Measurements from ENCODE around the gene MPP4. TPM values are rescaled to one million over a fixed set of nuclear protein-coding genes. Genes with fewer than 3 reads are reported as not detected.

The MPP4 gene
- total RNA-seq, 1 experiment from 2014 or later = not detected

DNA sequence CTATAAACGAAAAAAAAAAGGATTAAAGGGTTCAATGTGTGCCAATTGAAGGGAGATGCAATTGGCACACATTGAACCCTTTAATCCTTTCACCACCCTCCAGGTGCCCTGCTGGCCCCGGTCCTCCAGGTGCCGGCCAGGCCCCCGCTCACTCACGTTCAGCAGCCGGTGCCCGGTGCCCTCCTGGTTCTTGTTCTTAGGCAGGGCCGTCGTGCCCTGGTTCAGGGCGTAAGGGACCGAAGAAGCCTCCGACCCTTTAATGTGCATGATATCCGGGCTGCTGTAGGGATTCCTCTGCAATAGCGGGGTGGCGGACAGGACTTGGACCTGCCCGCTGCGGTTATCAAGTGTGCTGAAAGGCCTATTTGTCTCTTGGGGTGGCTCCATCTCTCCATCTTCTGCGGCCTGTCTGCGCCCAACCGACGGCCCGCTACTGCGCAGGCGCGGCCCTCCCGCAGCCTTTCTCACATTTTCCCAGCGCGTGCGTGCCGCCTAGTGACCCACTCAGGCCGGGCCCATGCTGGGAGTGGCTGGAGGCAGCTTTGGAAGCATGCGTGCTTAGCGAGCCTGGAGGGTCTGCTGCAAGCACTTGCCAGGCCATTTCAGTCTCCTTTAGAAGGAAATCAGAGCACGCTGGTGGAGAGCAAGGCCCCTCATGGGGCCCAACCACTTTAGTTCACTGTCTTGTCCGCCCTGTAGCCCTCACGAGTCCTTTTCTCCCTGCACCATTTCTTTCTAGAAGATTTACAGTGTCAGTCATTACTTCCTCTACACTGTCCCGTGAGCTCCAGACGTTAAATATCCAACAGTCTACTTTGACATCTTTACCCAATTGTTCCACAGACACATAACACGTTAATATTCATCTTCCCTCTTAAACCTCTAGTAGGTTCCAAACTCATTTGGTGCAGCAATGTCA, 79.4 kb downstream of the MPP4 start:
- intact Hi-C loops (cut with micrococcal nuclease; ENCODE audit: unreplicated experiment) = no loop called here
- POLR2A ChIA-PET = no interaction called here
- CTCF ChIA-PET = no interaction called here
- BruUV-seq (replicated peaks) = no TSS peak
- Histone ChIP-seq H3K27me3 (ENCODE audit: control insufficient read depth, insufficient read depth, low read length) (no peaks in the 10 kb centered on the region), H3K4me1 (ENCODE audit: control insufficient read depth, insufficient read depth, low read length) (no peaks in the 10 kb centered on the region), H3K4me3 (ENCODE audit: low read depth in 2 of 2, low read length in 2 of 2) (no peak overlapping the region), H3K36me3 (ENCODE audit: control insufficient read depth, insufficient read depth, low read length) (0 out of 2 replicates have a peak, but pooled peaks cover 1% of the 10 kb centered on the region), H3K27ac (ENCODE audit: low read length) (no peak overlapping the region), H3K9me3 (ENCODE audit: control insufficient read depth, insufficient read depth, low read depth, low read length) (no peaks in the 10 kb centered on the region)
- ATAC-seq (no peak), DNase-seq (ENCODE audit: low read depth, low spot score) (no peak)
- TF ChIP-seq TCF7L2 (IDR thresholded peaks at IDR 0.05; ENCODE audit: low read depth, low read length) (no peak), POLR2AphosphoS5 (IDR thresholded peaks at IDR 0.05; ENCODE audit: low read depth, low read length) (no peak)
- TF ChIP-seq, protein P1, sequence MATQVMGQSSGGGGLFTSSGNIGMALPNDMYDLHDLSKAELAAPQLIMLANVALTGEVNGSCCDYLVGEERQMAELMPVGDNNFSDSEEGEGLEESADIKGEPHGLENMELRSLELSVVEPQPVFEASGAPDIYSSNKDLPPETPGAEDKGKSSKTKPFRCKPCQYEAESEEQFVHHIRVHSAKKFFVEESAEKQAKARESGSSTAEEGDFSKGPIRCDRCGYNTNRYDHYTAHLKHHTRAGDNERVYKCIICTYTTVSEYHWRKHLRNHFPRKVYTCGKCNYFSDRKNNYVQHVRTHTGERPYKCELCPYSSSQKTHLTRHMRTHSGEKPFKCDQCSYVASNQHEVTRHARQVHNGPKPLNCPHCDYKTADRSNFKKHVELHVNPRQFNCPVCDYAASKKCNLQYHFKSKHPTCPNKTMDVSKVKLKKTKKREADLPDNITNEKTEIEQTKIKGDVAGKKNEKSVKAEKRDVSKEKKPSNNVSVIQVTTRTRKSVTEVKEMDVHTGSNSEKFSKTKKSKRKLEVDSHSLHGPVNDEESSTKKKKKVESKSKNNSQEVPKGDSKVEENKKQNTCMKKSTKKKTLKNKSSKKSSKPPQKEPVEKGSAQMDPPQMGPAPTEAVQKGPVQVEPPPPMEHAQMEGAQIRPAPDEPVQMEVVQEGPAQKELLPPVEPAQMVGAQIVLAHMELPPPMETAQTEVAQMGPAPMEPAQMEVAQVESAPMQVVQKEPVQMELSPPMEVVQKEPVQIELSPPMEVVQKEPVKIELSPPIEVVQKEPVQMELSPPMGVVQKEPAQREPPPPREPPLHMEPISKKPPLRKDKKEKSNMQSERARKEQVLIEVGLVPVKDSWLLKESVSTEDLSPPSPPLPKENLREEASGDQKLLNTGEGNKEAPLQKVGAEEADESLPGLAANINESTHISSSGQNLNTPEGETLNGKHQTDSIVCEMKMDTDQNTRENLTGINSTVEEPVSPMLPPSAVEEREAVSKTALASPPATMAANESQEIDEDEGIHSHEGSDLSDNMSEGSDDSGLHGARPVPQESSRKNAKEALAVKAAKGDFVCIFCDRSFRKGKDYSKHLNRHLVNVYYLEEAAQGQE (IDR thresholded peaks at IDR 0.05; ENCODE audit: insufficient read depth in 1 of 2, low read depth in 2 of 2, low read length in 1 of 2) = no peak
- TF ChIP-seq, protein P2, sequence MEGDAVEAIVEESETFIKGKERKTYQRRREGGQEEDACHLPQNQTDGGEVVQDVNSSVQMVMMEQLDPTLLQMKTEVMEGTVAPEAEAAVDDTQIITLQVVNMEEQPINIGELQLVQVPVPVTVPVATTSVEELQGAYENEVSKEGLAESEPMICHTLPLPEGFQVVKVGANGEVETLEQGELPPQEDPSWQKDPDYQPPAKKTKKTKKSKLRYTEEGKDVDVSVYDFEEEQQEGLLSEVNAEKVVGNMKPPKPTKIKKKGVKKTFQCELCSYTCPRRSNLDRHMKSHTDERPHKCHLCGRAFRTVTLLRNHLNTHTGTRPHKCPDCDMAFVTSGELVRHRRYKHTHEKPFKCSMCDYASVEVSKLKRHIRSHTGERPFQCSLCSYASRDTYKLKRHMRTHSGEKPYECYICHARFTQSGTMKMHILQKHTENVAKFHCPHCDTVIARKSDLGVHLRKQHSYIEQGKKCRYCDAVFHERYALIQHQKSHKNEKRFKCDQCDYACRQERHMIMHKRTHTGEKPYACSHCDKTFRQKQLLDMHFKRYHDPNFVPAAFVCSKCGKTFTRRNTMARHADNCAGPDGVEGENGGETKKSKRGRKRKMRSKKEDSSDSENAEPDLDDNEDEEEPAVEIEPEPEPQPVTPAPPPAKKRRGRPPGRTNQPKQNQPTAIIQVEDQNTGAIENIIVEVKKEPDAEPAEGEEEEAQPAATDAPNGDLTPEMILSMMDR (IDR thresholded peaks at IDR 0.05) = no peak
- in situ Hi-C loops (cut with HindIII; ENCODE audit: low pct_unique_long_range_greater_than_20kb, low sequenced_read_pairs) = no loop called here

DNA sequence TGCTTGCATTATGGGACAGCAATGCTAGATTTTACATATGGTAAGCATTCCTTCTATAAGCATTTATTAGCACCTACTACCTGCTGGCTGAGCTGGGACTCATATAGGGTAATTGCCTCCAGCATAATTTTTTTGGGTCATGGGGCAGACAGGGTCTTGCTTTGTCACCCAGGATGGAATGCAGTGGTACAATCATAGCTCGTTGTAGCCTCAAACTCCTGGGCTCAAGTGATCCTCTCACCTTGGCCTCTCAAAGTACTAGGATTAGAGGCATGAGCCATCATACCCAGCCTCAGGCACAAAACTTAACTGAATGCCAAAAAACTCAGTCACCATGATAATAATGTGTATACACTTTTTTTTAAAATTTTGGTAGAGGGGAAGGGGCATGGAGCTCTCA, 90.4 kb downstream of the MPP4 start:
- in situ Hi-C loops (cut with HindIII; ENCODE audit: low pct_unique_long_range_greater_than_20kb, low sequenced_read_pairs) = no loop called here
- DNase-seq (ENCODE audit: low read depth, low spot score) = no peak
- no peaks in the 10 kb centered on the region for H3K36me3 ChIP-seq (ENCODE audit: control insufficient read depth, insufficient read depth, low read length)
- no peak for ATAC-seq
- peaks cover 8% of the 10 kb centered on the region; the same call in 1 of the 2 replicates for H3K27me3 ChIP-seq (ENCODE audit: control insufficient read depth, insufficient read depth, low read length)
- no peak overlapping the region for H3K27ac ChIP-seq (ENCODE audit: low read length)
- no peaks in the 10 kb centered on the region for H3K9me3 ChIP-seq (ENCODE audit: control insufficient read depth, insufficient read depth, low read depth, low read length)
- BruUV-seq (replicated peaks) = no TSS peak
- H3K4me1 ChIP-seq (ENCODE audit: control insufficient read depth, insufficient read depth, low read length) = no peaks in the 10 kb centered on the region
- H3K4me3 ChIP-seq (ENCODE audit: low read depth in 2 of 2, low read length in 2 of 2) = no peak overlapping the region
- intact Hi-C loops (cut with micrococcal nuclease; ENCODE audit: unreplicated experiment) = no loop called here
- ChIA-PET POLR2A (no interaction called here), CTCF (no interaction called here)
- TF ChIP-seq, protein P1 (IDR thresholded peaks at IDR 0.05; ENCODE audit: insufficient read depth in 1 of 2, low read depth in 2 of 2, low read length in 1 of 2) = no peak
- TF ChIP-seq SIN3A (IDR thresholded peaks at IDR 0.05; ENCODE audit: borderline replicate concordance, insufficient read depth, low read depth, low read length) = no peak
